GM12891 (cell line): ENCODE results near the gene ZNF620.

Experiments
- PAX5 ChIP-seq: IDR thresholded peaks from 2 replicates; pipeline ENCODE4 v1.6.1; 2011; ENCODE audit warnings: low read length, moderate library complexity, mild to moderate bottlenecking; ENCODE audit not compliant: insufficient read depth, severe bottlenecking
- POLR2A ChIP-seq: IDR thresholded peaks from 2 replicates; pipeline ENCODE4 v1.6.1; 2011; ENCODE audit warnings: low read depth, low read length, control low read depth

DNA sequence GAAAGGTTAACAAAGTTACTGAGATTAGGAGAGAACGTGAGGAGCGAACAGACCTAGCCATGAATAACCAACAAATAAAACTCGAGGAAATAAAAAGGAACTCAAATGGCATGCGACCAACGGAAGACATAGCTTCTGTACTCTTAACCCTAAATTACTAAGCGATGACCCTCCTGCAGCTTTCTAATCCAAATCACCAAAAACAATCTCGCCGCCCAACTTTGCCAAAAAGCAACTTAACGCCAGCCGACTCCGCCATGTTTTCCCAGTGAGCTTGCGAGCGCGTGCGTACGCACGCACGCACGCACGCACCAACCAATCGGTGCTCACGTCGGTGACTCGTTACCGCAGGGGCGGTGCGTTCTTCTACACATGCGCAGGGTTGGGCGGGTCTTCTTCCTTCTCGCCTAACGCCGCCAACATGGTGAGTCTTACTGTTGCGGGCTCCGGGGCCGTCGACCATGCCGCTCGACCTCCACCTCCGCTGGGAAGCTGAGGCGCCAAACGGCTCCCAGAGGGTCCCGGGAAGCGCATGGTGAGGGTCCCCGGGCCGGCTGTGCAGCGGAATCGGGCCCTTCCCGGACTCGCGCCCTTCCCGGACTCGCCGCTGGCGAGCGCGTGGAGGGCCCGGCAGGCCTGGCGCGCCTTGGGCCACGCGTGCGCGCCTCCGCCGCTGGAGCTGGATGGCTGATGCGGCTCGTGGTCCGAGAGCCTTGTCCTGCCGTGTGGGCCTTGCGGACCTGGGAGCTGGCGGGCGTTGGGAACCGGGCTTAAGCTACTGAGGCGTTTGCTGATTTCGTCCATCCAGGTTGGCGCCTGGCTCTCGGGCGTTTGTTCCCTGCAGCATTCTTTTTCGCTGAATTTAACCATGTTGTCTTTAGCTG lies 48.7 kb upstream of the ZNF620 start, which contains the start of gene RPL14:
- TF ChIP-seq POLR2A (peak; percentile 99), PAX5 (no peak)
